D721Med (cell line): ENCODE measurements around the gene DYNLT5.
"Not testable (repeated sequence)": the region's sequence is repeated elsewhere in the genome, so short reads cannot be mapped to it uniquely, and the experiment has no call there.

Experiments
- DNase-seq: peaks from one replicate; pipeline ENCODE4 v3.0.0; 2011; ENCODE audit warnings: low spot score; ENCODE audit not compliant: insufficient read length
- FAIRE-seq: peaks from 2 replicates; lab custom pipeline; 2011; peaks lifted over from hg19 to GRCh38; lab: Jason Lieb, UNC
- TF ChIP-seq, protein P1 (sequence below): IDR thresholded peaks from 2 replicates; pipeline ENCODE4 v1.5.1; 2012; ENCODE audit warnings: mild to moderate bottlenecking, control low read depth; ENCODE audit not compliant: insufficient read depth; ENCODE audit errors: missing control alignments

Gene DYNLT5

DNA sequence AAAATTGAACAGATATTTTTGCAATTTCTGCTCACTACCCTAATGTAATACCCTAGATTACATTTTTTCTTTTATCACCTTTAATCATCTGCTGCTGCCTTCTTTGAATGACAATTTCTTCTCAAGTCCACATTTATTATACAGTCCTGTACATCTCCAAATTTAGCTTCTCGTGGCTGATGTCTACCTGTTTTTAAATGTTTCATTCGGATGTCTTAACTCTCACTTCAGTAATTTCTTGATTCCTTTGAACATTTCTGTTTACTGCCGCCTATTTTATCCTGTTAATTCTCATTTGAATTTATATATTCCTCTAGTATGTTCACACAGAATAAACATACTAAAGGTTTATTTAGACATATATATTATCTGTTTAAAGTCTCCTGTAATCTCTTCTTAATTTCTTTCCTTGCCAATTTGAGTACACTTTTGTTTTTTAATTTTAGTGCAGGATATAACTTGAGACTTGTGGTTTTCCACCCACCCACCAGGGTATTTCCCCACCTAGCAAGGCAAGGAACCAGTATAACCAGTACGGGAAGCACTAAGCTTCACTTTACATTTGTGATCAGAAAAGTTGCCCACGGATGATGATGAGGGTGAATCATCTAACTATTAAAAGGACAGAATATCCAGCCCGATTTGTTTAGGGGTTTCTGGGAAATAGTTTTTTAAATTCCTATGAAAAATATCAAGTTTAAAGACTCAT, 36.1 kb downstream of the DYNLT5 start:
- FAIRE-seq, result no peak
- no peak for DNase-seq
- TF ChIP-seq, protein P1, sequence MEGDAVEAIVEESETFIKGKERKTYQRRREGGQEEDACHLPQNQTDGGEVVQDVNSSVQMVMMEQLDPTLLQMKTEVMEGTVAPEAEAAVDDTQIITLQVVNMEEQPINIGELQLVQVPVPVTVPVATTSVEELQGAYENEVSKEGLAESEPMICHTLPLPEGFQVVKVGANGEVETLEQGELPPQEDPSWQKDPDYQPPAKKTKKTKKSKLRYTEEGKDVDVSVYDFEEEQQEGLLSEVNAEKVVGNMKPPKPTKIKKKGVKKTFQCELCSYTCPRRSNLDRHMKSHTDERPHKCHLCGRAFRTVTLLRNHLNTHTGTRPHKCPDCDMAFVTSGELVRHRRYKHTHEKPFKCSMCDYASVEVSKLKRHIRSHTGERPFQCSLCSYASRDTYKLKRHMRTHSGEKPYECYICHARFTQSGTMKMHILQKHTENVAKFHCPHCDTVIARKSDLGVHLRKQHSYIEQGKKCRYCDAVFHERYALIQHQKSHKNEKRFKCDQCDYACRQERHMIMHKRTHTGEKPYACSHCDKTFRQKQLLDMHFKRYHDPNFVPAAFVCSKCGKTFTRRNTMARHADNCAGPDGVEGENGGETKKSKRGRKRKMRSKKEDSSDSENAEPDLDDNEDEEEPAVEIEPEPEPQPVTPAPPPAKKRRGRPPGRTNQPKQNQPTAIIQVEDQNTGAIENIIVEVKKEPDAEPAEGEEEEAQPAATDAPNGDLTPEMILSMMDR, result no peak

DNA sequence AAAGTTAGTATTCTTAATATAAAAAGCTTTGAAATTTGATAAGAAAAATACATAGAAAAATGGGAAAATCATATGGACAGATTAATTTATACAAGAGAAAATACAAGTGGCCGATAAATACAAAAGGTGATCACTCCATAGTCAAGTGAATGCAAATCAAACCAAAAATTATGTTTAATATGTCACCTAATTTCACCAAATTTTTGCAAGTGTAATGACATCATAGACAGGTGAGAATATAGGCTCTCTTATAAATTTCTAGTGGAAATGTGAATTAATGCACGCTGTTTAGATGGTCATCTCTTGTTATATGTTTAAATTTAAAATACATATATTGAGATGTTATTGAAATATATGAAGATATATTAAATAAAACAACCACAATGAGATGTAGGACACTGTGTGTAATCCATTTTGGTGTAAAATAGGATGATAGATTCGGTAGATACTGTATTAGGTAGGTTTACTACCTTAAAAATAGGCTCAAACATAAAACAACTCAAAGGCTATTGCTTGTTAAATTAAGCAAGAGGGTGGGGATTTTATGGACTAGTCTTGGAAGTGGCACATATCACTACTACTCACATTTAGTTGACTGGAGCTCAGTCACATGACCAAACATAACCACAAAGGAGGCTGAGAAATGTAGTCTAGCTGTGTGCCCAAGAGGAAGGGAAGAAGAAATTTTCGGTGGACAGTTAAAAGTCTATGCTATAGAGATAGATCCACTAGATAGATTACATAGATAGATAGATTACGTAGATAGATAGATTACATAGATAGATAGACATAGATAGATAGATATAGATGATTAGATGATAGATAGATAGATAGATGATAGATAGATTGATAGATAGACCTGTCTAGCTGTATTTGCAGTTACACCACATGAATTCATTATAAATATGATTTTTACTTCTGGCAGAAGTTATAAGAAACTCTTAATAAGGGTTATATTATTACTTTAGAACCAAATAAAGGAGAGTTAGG, 39.7 kb downstream of the DYNLT5 start:
- DNase-seq, result no peak
- TF ChIP-seq, protein P1, result no peak
- FAIRE-seq, result no peak

DNA sequence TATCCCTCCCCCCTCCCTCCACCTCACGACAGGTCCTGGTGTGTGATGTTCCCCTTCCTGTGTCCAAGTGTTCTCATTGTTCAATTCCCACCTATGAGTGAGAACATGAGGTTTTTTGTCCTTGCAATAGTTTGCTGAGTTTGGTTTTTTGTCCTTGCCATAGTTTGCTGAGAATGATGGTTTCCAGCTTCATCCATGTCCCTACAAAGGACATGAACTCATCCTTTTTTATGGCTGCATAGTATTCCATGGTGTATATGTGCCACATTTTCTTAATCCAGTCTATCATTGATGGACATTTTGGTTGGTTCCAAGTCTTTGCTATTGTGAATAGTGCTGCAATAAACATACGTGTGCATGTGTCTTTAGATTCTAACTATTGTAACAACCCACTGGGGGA, 43.6 kb downstream of the DYNLT5 start:
- FAIRE-seq, DNase-seq: not testable (repeated sequence)

DNA sequence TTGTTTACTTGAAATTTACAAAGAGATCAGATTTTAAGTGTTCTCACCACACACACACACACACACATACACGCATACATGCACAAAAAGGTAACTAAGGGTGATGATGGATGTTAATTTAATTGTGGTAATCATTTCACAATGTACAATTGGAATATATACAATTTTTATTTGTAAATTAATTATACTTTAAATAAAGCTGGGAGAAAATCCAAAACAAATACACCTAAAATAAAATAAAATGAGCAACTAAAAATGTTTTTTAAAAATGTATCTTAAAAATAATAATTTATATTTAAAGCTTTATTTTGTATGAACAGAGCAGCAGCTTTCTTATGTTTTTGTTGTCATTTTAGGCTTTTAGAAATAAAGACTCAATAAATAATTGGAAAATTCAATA, 57.0 kb downstream of the DYNLT5 start:
- no peak for FAIRE-seq
- TF ChIP-seq, protein P1, result no peak

DNA sequence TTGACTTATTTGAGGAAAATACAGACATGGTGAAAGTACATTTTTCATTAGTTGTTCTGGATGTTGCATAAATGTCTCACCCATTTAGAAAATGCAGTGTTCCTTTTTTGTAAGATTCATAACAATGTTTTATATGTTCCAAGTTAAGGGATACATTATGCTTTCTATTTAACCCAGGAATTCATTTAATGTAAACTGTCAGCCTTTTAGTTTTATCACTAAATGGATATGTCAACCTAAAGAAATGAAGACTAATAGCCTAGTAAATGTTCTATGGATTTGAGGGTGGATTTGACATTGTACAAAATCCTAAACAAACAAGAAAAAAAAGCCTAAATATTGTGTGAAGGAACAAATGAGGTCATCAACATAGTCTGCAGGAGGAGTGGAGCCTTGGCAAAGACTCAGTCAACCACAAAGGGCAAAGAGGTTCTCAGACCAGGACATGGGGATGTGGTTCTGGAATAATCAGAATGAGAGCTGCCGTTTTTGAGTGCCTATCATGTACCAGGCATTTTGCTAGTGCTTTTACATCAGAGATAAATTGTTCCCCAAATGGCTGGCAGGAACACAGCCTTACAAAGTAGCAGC, 57.6 kb downstream of the DYNLT5 start:
- DNase-seq (no peak), FAIRE-seq (no peak)
- TF ChIP-seq, protein P1, result no peak

More for the DNA sequence above, 57.0 kb downstream of the DYNLT5 start:
- DNase-seq, result no peak

DNA sequence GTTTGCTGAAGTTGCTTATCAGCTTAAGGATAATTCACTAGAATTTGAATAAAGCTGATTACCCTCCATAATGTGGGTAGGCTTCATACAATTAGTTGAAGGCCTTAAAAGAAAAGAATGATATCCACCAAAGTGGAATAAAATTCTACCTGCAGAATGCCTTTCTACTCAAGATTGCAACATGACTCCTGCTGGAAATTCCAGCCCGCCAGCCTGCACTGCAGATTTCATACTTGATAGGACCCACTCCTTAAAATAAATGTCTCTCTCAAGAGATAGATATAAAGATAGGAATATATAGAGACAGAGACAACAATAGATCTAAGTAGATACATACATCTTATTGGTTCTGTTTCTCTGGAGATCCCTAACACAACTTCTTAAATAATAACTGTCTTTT, 72.5 kb downstream of the DYNLT5 start:
- FAIRE-seq (no peak), DNase-seq (no peak)
- TF ChIP-seq, protein P1, result no peak
